HG03439 (cell line): ENCODE measurements around the gene GPALPP1.
"Not testable (repeated sequence)": the region's sequence is repeated elsewhere in the genome, so short reads cannot be mapped to it uniquely, and the experiment has no call there.

Experiments used
- ATAC-seq: cut with Tn5 transposase; IDR thresholded peaks from one replicate; pipeline ENCODE4 v1.9.1; 2021; ENCODE audit warnings: mild to moderate bottlenecking, moderate library complexity; ENCODE audit not compliant: unreplicated experiment

The GPALPP1 gene

DNA sequence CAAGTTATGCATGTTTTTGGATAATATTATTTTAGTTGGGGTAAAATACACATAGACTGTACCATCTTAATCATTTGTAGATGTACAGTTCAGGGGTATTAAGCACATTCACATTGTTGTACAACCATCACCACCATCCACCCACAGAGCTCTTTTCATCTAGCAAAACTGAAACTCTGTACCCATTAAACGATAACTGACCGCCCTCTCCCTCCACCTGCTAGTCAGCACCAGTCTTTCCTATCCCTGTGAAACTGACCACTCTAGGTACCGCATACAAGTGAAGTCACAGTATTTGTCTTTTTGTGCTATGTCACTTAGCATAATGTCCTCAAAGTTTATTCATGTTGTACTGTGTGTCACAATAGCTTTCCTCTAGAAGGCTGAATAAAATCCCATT lies 70.7 kb downstream of the GPALPP1 start:
- no peak for ATAC-seq

DNA sequence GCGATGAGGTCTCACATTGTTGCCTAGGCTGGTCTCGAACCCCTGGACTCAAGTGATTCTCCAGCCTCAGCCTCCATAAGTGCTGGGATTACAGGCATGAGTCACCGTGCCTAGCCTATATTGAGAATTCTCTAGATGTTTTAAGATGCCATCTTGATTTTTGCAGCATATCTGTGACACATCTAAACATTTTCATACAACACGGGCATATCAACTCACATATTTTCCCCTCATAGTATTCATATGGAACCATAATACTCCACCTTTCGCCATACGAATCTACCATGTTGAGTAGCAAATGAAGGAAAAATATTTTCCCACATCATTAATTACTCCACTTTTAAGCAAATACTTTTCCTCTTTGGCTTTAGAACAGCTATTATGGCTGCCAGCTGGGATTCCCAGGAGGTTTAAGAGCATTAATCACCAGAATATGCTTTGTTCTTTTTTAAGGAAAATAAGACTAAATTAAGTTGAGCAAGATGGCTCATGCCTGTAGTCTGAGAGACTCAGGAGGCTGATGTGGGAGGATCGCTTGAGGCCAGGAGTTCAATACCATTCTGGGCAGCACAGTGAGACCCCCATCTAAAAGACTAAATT lies 74.0 kb downstream of the GPALPP1 start:
- no peak for ATAC-seq

DNA sequence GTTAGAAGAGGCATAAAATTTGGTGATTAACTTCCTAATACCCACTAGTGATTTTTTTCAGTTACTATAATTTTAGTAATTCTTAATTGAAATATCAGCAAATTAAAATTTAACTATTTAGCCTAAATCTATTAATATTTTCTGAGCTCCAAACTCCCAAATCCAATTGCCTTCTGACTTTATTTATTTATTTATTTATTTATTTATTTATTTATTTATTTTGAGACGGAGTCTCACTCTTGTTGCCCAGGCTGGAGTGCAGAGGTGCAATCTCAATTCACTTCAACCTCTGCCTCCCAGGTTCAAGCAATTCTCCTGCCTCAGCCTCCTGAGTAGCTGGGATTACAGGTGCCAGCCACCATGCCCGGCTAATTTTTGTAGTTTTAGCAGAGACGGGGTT lies 74.6 kb downstream of the GPALPP1 start:
- not testable (repeated sequence) for ATAC-seq

DNA sequence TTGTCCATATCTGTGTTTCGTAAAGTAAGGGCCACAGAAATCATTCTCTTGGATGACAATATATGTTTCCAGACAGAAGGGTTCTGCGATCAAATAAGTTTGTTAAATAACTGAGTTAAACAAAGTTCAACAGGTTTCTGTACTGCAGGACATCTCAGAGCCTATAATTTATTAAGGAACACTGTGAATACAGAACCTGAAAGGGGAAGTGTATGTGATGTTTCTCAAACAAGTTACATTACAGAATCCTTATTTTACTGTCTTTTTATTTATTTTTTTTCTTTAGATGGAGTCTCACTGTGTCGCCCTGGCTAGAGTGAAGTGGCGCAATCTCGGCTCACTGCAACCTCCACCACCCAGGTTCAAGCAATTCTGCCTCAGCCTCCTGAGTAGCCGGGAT lies 75.6 kb downstream of the GPALPP1 start:
- ATAC-seq, result no peak

DNA sequence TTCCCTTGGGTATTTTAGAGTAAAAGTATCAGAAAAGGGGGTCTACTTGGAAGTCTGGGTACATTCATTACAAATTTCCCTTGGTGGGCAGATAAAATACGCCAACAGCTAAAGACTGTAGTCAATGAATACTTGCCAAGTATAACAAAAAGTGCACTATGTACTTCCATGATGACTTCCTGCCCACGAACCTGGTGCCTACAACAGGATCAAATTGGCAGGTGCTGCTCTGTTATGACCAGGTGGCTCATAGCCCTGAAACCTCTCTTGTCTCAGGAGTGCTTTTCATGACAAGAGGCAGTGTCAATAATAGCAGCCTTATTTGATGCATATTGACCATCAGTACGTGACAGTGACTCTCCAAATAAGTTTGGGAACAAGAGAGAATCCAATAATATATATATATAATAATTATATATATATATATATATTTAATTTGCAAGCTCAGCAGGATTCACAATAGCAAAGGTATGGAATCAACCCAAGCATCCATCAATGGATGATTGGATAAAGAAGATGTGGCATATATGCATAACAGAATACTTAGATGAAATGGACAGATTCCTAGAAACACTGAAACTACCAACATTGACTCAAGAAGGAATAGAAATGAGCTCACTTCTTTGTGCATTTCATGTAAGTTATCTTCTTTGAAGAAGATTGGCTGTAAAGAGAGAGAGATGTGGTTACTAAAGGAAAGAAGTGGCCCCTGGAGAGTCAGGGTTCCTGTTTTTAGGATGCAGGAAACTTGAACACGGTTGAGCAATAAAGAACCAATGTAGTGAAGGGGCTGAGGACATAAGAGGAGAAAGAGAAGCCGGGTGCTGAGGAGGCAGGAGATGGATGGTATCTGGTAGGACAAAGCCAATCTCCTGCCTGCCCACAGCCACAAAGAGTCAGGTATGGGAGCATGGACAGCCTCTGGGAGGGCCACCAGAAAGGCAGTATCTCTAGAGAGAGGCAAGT lies 79.0 kb downstream of the GPALPP1 start:
- no peak for ATAC-seq

DNA sequence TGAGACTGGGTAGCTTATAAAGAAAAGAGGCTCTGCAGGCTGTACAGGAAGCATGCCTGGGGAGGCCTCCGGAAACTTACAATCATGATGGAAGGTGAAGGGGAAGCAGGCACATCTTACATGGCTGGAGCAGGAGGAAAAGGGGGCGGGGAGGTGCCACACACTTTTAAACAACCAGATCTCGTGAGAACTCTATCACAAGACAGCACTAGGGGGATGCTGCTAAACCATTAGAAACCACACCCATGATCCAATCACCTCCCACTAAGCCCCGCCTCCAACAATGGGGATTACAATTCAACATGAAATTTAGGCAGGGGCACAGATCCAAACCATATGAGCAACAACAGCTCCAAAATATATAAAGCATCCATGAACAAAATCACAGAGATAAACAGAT lies 84.5 kb downstream of the GPALPP1 start:
- no peak for ATAC-seq

DNA sequence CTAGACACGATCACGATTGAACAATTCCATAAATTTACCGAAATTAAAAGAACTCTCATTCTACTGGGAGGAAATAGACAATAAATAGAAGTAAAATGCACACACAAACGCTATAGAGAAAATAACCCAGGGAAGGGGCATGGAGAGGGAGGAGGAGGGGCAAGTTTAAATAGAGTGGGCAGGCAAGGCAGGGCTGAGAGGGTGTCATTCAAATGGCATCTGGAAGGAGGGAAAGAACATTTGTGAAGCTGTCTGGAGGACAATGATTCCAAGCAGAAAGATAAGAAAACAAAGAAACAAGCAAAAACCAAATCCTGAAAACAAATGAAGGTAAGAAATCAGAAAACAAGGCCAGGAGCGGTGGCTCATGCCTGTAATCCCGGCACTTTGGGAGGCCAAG lies 85.4 kb downstream of the GPALPP1 start:
- ATAC-seq, result no peak

DNA sequence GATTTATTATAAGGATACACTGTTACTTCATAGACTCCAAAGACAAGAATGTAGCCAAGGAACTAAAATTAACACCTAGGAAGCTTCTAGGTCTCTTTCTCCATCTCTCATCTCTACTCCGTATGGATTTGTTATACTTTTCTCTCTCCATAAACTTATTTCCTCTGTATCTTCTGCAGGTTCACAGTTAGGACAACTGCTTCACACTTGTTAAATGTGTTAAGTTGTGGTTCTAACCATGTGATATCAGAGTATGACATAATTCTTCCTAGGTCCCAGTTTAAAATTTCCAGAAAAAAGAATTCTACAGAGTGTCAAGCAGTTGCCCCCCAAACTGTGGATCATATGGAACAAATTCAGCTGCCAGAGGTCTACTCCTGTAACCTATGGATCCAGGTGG lies 88.7 kb downstream of the GPALPP1 start:
- no peak for ATAC-seq
